Measurements from ENCODE around the gene KCNH1. TPM values are rescaled to one million over a fixed set of nuclear protein-coding genes. Genes with fewer than 3 reads are reported as not detected.
A peak's percentile ranks its signal among the peaks of the same experiment; 100 is the strongest.
"Not testable (repeated sequence)": the region's sequence is repeated elsewhere in the genome, so short reads cannot be mapped to it uniquely, and the experiment has no call there.

Gene KCNH1
- total RNA-seq, 1 donor from 2014 or later = 0.21 TPM

- H3K27me3 Mint-ChIP-seq (ENCODE audit: low read depth) = no peaks in the 10 kb centered on the region
- no peaks in the 10 kb centered on the region for H3K36me3 Mint-ChIP-seq (ENCODE audit: low read depth)
- H3K4me3 Mint-ChIP-seq = no peak overlapping the region
- no peak for DNase-seq (ENCODE audit: low read depth, low spot score)
- TF ChIP-seq CTCF (conservative IDR thresholded peaks at IDR 0.05) = no peak
- no peak overlapping the region for H3K27ac Mint-ChIP-seq (ENCODE audit: unreplicated experiment)
- H3K9me3 Mint-ChIP-seq = no peaks in the 10 kb centered on the region
- no peaks in the 10 kb centered on the region for H3K4me1 Mint-ChIP-seq
These were observed 153.9 kb downstream of the KCNH1 start for GRCh38 chr1:210980082-210980481.

- Mint-ChIP-seq H3K4me3 (no peak overlapping the region), H3K36me3 (ENCODE audit: low read depth) (no peaks in the 10 kb centered on the region), H3K4me1 (no peaks in the 10 kb centered on the region), H3K27ac (ENCODE audit: unreplicated experiment) (no peak overlapping the region), H3K27me3 (ENCODE audit: low read depth) (no peaks in the 10 kb centered on the region), H3K9me3 (no peaks in the 10 kb centered on the region)
- no peak for DNase-seq (ENCODE audit: low read depth, low spot score)
- no peak for TF ChIP-seq CTCF (conservative IDR thresholded peaks at IDR 0.05)
These were observed 155.0 kb downstream of the KCNH1 start for GRCh38 chr1:210978974-210979354.

- DNase-seq (ENCODE audit: low read depth, low spot score) = no peak
- Mint-ChIP-seq H3K4me3 (no peak overlapping the region), H3K4me1 (no peaks in the 10 kb centered on the region), H3K36me3 (ENCODE audit: low read depth) (no peaks in the 10 kb centered on the region), H3K27ac (ENCODE audit: unreplicated experiment) (no peak overlapping the region), H3K27me3 (ENCODE audit: low read depth) (no peaks in the 10 kb centered on the region), H3K9me3 (no peaks in the 10 kb centered on the region)
- TF ChIP-seq CTCF (conservative IDR thresholded peaks at IDR 0.05) = no peak
These were observed 155.5 kb downstream of the KCNH1 start for GRCh38 chr1:210978316-210978973.

- H3K36me3 Mint-ChIP-seq (ENCODE audit: low read depth) = no peaks in the 10 kb centered on the region
- no peak for TF ChIP-seq CTCF (conservative IDR thresholded peaks at IDR 0.05)
- DNase-seq (ENCODE audit: low read depth, low spot score) = no peak
- H3K4me1 Mint-ChIP-seq = no peaks in the 10 kb centered on the region
- no peaks in the 10 kb centered on the region for H3K9me3 Mint-ChIP-seq
- peaks cover 3% of the 10 kb centered on the region for H3K27me3 Mint-ChIP-seq (ENCODE audit: low read depth)
- no peak overlapping the region for H3K4me3 Mint-ChIP-seq
- H3K27ac Mint-ChIP-seq (ENCODE audit: unreplicated experiment) = no peak overlapping the region
These were observed 182.7 kb downstream of the KCNH1 start for GRCh38 chr1:210951279-210951678.

GRCh38 chr1:210949940-210950546 lies 183.9 kb downstream of the KCNH1 start:
- TF ChIP-seq CTCF (conservative IDR thresholded peaks at IDR 0.05) = peak; percentile 69
- not testable (repeated sequence) for H3K36me3 Mint-ChIP-seq (ENCODE audit: low read depth); H3K4me1 Mint-ChIP-seq; H3K27me3 Mint-ChIP-seq (ENCODE audit: low read depth); H3K9me3 Mint-ChIP-seq; H3K4me3 Mint-ChIP-seq; H3K27ac Mint-ChIP-seq (ENCODE audit: unreplicated experiment)
- DNase-seq (ENCODE audit: low read depth, low spot score) = peak; percentile 43

All from neural crest cell (in vitro differentiated cells).